GM18520 (cell line): ENCODE results near the gene AGAP1.
"Not testable (repeated sequence)": the region's sequence is repeated elsewhere in the genome, so short reads cannot be mapped to it uniquely, and the experiment has no call there.

Experiments
- ATAC-seq: cut with Tn5 transposase; IDR thresholded peaks from one replicate; pipeline ENCODE4 v1.9.1; 2021; ENCODE audit not compliant: unreplicated experiment

Gene AGAP1

GRCh38 chr2:236130349-236130998, 636.6 kb downstream of the AGAP1 start:
- no peak for ATAC-seq

GRCh38 chr2:236131073-236131692, 637.3 kb downstream of the AGAP1 start:
- no peak for ATAC-seq

- ATAC-seq = no peak
Observed at GRCh38 chr2:236133410-236134012, 639.7 kb downstream of the AGAP1 start.

- ATAC-seq = no peak
Observed at GRCh38 chr2:236136538-236136937, 642.7 kb downstream of the AGAP1 start.

GRCh38 chr2:236137066-236137465, 643.2 kb downstream of the AGAP1 start:
- ATAC-seq = no peak

- not testable (repeated sequence) for ATAC-seq
Observed at GRCh38 chr2:236141616-236142015, 647.8 kb downstream of the AGAP1 start.

- no peak for ATAC-seq
Observed at GRCh38 chr2:236143811-236144210, 650.0 kb downstream of the AGAP1 start.

- ATAC-seq = no peak
Observed at GRCh38 chr2:236146436-236146835, 652.6 kb downstream of the AGAP1 start.

GRCh38 chr2:236155406-236155805, 661.6 kb downstream of the AGAP1 start:
- ATAC-seq = no peak

GRCh38 chr2:236156095-236156859, 662.4 kb downstream of the AGAP1 start:
- no peak for ATAC-seq

- ATAC-seq = no peak
Observed at GRCh38 chr2:236156860-236157194, 663.0 kb downstream of the AGAP1 start.

GRCh38 chr2:236157366-236157765, 663.5 kb downstream of the AGAP1 start:
- ATAC-seq = no peak

GRCh38 chr2:236157815-236158498, 664.1 kb downstream of the AGAP1 start:
- no peak for ATAC-seq

GRCh38 chr2:236158969-236159777, 665.3 kb downstream of the AGAP1 start:
- ATAC-seq = no peak

GRCh38 chr2:236159778-236160170, 665.9 kb downstream of the AGAP1 start:
- no peak for ATAC-seq

GRCh38 chr2:236160366-236161081, 666.7 kb downstream of the AGAP1 start:
- ATAC-seq = no peak

- ATAC-seq = no peak
Observed at GRCh38 chr2:236161082-236161462, 667.2 kb downstream of the AGAP1 start.

GRCh38 chr2:236161531-236161930, 667.7 kb downstream of the AGAP1 start:
- no peak for ATAC-seq

GRCh38 chr2:236162031-236162845, 668.4 kb downstream of the AGAP1 start:
- ATAC-seq = no peak
